Measurements from ENCODE around the gene ICOS. TPM values are rescaled to one million over a fixed set of nuclear protein-coding genes. Genes with fewer than 3 reads are reported as not detected.
"Not testable (repeated sequence)": the region's sequence is repeated elsewhere in the genome, so short reads cannot be mapped to it uniquely, and the experiment has no call there.

The ICOS gene
- total RNA-seq, 1 experiment from 2014 or later: not detected

- no peaks in the 10 kb centered on the region for H3K27me3 ChIP-seq (ENCODE audit: control insufficient read depth, insufficient read depth, low read length)
- no peaks in the 10 kb centered on the region for H3K36me3 ChIP-seq (replicated peaks; ENCODE audit: control insufficient read depth, insufficient read depth, low read length)
- H3K4me3 ChIP-seq (ENCODE audit: insufficient read depth, low read depth, low read length): no peak overlapping the region
- no peak for DNase-seq
Observed at GRCh38 chr2:203908066-203908796, 28.3 kb upstream of the ICOS start.

DNA sequence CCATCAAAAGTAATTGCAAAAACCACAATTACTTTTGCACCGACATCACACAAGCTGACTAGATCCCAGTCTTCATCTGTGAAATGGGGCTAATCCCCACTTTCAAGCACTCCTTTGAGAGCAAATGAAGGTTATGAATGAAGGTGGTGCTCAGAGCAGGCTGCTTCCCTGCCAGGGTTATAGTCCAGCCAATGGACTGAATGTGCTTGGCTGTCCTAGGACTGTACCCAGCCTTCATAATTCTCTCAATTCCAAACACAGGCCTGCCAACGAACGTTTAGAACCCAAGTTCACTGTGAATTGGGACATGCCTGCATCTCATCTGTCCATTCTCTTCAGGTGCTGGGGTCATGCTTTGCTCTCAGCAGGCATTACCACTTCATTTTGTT, 27.8 kb upstream of the ICOS start:
- no peak for DNase-seq
- Histone ChIP-seq H3K27me3 (ENCODE audit: control insufficient read depth, insufficient read depth, low read length) (no peaks in the 10 kb centered on the region), H3K4me3 (ENCODE audit: insufficient read depth, low read depth, low read length) (no peak overlapping the region), H3K36me3 (replicated peaks; ENCODE audit: control insufficient read depth, insufficient read depth, low read length) (no peaks in the 10 kb centered on the region)

- peak; percentile 53 for DNase-seq
- Histone ChIP-seq H3K36me3 (replicated peaks; ENCODE audit: control insufficient read depth, insufficient read depth, low read length) (no peaks in the 10 kb centered on the region), H3K4me3 (ENCODE audit: insufficient read depth, low read depth, low read length) (no peak overlapping the region), H3K27me3 (ENCODE audit: control insufficient read depth, insufficient read depth, low read length) (no peaks in the 10 kb centered on the region)
Observed at GRCh38 chr2:203909261-203909967, 27.1 kb upstream of the ICOS start.

GRCh38 chr2:203909974-203910373, 26.6 kb upstream of the ICOS start:
- Histone ChIP-seq H3K4me3 (ENCODE audit: insufficient read depth, low read depth, low read length) (no peak overlapping the region), H3K36me3 (replicated peaks; ENCODE audit: control insufficient read depth, insufficient read depth, low read length) (no peaks in the 10 kb centered on the region), H3K27me3 (ENCODE audit: control insufficient read depth, insufficient read depth, low read length) (no peaks in the 10 kb centered on the region)
- DNase-seq: no peak

DNA sequence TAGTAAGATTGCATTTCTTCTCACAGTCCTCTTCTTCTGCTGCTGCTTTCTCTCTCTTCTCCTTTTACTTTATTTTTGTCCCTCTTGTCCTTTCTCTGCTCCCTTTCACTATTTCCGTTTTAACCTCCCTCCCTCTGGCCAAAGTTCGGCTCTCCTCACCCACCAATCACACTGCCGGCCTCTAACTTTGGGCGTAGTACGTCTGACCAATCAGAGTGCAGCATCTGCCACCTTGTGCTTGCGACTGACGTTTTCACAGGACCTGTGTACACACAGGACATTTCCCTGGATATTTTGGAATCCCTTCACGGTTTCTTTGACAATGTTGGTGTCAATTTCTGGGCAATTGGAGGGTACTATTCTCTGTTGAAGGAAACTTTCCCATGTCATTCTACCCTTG, 22.6 kb upstream of the ICOS start:
- Histone ChIP-seq H3K36me3 (replicated peaks; ENCODE audit: control insufficient read depth, insufficient read depth, low read length) (no peaks in the 10 kb centered on the region), H3K4me3 (ENCODE audit: insufficient read depth, low read depth, low read length) (no peak overlapping the region), H3K27me3 (ENCODE audit: control insufficient read depth, insufficient read depth, low read length) (no peaks in the 10 kb centered on the region)
- peak; percentile 52 for DNase-seq

DNA sequence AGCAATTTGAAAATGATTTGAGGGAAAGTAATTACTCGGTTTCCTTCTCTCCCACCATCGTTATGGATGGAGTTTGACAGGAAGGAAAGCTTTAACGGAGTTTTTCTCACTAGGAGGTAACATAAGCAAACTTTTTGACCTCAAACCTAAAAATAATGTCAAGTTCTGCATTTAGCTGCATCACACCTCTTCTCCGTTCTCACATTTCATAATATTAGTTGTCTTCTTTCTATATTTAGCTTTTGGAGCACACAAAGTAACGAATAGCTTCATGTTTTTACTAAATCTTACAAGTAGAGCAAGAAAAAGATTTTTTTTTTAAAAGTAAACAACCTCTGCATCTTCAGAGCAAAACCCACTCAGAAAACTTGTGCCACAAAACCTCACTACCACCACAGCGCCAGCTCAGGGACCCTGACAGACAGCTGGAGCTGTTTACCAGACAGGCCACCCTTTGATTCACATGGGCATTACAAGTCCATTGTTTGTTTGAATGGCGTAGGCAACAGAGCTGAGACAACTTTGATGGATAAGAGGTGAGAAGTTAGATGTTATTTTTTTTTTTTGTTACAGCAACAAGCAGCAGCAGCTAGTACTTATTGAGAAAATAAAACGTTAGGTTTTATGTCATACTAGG, 21.9 kb upstream of the ICOS start:
- DNase-seq: no peak
- no peak overlapping the region for H3K4me3 ChIP-seq (ENCODE audit: insufficient read depth, low read depth, low read length)

DNA sequence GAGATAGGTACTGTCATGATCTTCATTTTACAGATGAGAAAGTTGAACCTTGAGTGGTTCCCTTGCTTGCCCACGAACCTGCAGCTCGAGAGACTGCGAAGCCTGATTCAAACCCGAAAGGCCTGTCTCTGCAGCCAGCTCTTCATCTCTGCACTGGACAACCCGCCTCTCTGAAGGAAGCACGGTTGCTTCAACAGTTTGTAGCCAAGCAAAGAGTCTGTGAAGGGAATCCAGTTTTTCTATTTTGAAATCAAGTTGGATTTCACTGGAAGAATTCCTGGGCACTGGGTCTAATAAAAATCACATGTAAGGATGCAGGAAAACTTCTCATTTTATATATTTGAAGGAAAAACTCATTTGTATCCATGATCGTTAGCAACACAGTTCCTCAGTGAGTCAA, 21.3 kb upstream of the ICOS start:
- no peaks in the 10 kb centered on the region for H3K27me3 ChIP-seq (ENCODE audit: control insufficient read depth, insufficient read depth, low read length)
- H3K36me3 ChIP-seq (replicated peaks; ENCODE audit: control insufficient read depth, insufficient read depth, low read length): no peaks in the 10 kb centered on the region
- H3K4me3 ChIP-seq (ENCODE audit: insufficient read depth, low read depth, low read length): no peak overlapping the region
- DNase-seq: no peak

More for the DNA sequence above, 21.9 kb upstream of the ICOS start:
- Histone ChIP-seq H3K27me3 (ENCODE audit: control insufficient read depth, insufficient read depth, low read length) (no peaks in the 10 kb centered on the region), H3K36me3 (replicated peaks; ENCODE audit: control insufficient read depth, insufficient read depth, low read length) (no peaks in the 10 kb centered on the region)

GRCh38 chr2:203916756-203917155, 19.8 kb upstream of the ICOS start:
- Histone ChIP-seq H3K36me3 (replicated peaks; ENCODE audit: control insufficient read depth, insufficient read depth, low read length) (no peaks in the 10 kb centered on the region), H3K4me3 (ENCODE audit: insufficient read depth, low read depth, low read length) (no peak overlapping the region), H3K27me3 (ENCODE audit: control insufficient read depth, insufficient read depth, low read length) (no peaks in the 10 kb centered on the region)
- DNase-seq: no peak

- no peak overlapping the region for H3K4me3 ChIP-seq (ENCODE audit: insufficient read depth, low read depth, low read length)
- no peaks in the 10 kb centered on the region for H3K27me3 ChIP-seq (ENCODE audit: control insufficient read depth, insufficient read depth, low read length)
- DNase-seq: peak; percentile 31
- H3K36me3 ChIP-seq (replicated peaks; ENCODE audit: control insufficient read depth, insufficient read depth, low read length): no peaks in the 10 kb centered on the region
Observed at GRCh38 chr2:203918264-203918663, 18.3 kb upstream of the ICOS start.

DNA sequence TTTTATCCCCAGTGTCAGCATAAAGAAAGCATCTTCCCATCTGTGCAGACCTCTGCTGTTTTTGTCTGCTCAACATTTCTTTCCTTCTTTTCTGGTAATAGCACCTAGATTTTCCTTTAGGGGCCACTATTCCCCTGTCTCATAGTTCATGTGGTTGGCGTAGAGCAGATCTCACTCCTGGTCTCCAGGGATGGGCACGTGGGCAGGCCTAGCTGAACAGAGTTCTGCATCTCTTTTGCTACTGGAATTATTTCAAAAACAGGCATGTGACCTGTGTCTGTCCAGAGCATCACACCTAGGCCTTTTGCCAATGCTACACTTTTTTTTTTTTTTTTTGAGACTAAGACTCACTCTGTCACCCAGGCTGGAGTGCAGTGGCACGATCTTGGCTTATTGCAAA, 17.7 kb upstream of the ICOS start:
- Histone ChIP-seq H3K36me3 (replicated peaks; ENCODE audit: control insufficient read depth, insufficient read depth, low read length) (no peaks in the 10 kb centered on the region), H3K27me3 (ENCODE audit: control insufficient read depth, insufficient read depth, low read length) (no peaks in the 10 kb centered on the region), H3K4me3 (ENCODE audit: insufficient read depth, low read depth, low read length) (no peak overlapping the region)
- no peak for DNase-seq

- DNase-seq: no peak
- Histone ChIP-seq H3K36me3 (replicated peaks; ENCODE audit: control insufficient read depth, insufficient read depth, low read length) (no peaks in the 10 kb centered on the region), H3K27me3 (ENCODE audit: control insufficient read depth, insufficient read depth, low read length) (no peaks in the 10 kb centered on the region), H3K4me3 (ENCODE audit: insufficient read depth, low read depth, low read length) (no peak overlapping the region)
Observed at GRCh38 chr2:203925512-203926158, 10.9 kb upstream of the ICOS start.

- DNase-seq: no peak
- no peaks in the 10 kb centered on the region for H3K27me3 ChIP-seq (ENCODE audit: control insufficient read depth, insufficient read depth, low read length)
- no peak overlapping the region for H3K4me3 ChIP-seq (ENCODE audit: insufficient read depth, low read depth, low read length)
- no peaks in the 10 kb centered on the region for H3K36me3 ChIP-seq (replicated peaks; ENCODE audit: control insufficient read depth, insufficient read depth, low read length)
Observed at GRCh38 chr2:203928849-203929248, 7.7 kb upstream of the ICOS start.

DNA sequence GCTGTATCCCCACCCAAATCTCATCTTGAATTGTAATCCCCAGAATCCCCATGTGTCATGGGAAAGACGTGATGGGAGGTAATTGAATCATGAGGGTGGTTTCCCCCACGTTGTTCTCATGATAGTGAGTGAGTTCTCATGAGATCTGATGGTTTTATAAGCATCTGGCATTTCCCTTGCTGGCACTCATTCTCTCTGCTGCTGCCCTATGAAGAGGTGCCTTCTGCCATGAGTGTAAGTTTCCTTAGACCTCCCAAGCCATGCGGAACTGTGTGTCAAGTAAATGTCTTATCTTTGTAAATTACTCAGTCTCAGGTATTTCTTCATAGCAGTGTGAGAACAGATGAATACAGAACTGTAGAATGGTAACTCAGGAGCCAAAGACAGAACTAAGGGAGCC, 5.3 kb upstream of the ICOS start:
- H3K4me3 ChIP-seq (ENCODE audit: insufficient read depth, low read depth, low read length); H3K36me3 ChIP-seq (replicated peaks; ENCODE audit: control insufficient read depth, insufficient read depth, low read length); H3K27me3 ChIP-seq (ENCODE audit: control insufficient read depth, insufficient read depth, low read length); DNase-seq: not testable (repeated sequence)

DNA sequence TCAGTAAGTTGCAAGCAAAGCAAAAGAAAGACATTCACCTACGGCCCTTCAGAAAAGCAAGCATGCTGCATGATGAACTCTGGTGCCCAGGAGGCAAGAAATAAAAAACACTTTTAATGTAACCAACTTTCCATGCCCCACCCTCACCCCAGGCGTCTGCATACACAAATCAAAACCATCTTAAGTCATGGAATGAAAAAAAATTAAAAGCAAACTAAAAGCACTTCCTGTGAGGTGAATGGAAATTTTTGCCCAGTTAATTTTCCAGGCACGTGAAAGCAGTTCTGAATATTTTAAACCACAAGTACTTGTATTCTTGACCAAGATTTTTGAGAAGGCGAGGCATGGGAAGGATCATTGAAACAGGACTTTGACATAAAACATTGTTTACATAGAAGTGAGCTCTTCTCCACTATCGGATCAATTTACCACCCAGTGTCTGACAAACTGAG, 2.5 kb upstream of the ICOS start:
- no peaks in the 10 kb centered on the region for H3K27me3 ChIP-seq (ENCODE audit: control insufficient read depth, insufficient read depth, low read length)
- no peaks in the 10 kb centered on the region for H3K36me3 ChIP-seq (replicated peaks; ENCODE audit: control insufficient read depth, insufficient read depth, low read length)
- no peak overlapping the region for H3K4me3 ChIP-seq (ENCODE audit: insufficient read depth, low read depth, low read length)
- DNase-seq: no peak
